ENCODE results near the gene ANKRD16.

ANKRD16 gene

GRCh38 chr10:5814110-5815107 is 75.3 kb downstream of the ANKRD16 start:
- peak overlapping the region; percentile 82 for H3K4me3 Mint-ChIP-seq
- ATAC-seq (no peak), DNase-seq (ENCODE audit: low spot score in 2 of 2) (no peak)
- H3K36me3 Mint-ChIP-seq: peaks cover 44% of the 10 kb centered on the region
- H3K9me3 Mint-ChIP-seq: no peaks in the 10 kb centered on the region
- peak overlapping the region; percentile 90 for H3K27ac Mint-ChIP-seq
- H3K4me1 Mint-ChIP-seq: peaks cover 52% of the 10 kb centered on the region

GRCh38 chr10:5813341-5814109 is 76.2 kb downstream of the ANKRD16 start, which contains the start of gene GDI2:
GDI2 (minus strand) TSS chr10:5813434; CDS start chr10:5813258, 176 bp downstream.
- Mint-ChIP-seq H3K27ac (peak within 1 kb of the TSS; percentile 90), H3K4me3 (peak within 1 kb of the TSS; percentile 82), H3K4me1 (peaks cover 52% of the 10 kb centered on the region), H3K9me3 (no peaks in the 10 kb centered on the region), H3K36me3 (peaks cover 53% of the 10 kb centered on the region)
- ATAC-seq (peak; percentile 96), DNase-seq (ENCODE audit: low spot score in 2 of 2) (peak; percentile 95 to 99)

- peak overlapping the region; percentile 82 for H3K4me3 Mint-ChIP-seq
- peaks cover 52% of the 10 kb centered on the region for H3K4me1 Mint-ChIP-seq
- peak overlapping the region; percentile 90 for H3K27ac Mint-ChIP-seq
These were observed 76.7 kb downstream of the ANKRD16 start for GRCh38 chr10:5813091-5813340.

GRCh38 chr10:5812283-5813090 is 77.2 kb downstream of the ANKRD16 start:
- Mint-ChIP-seq H3K27ac (peak overlapping the region; percentile 90), H3K4me3 (peak overlapping the region; percentile 82), H3K36me3 (peaks cover 63% of the 10 kb centered on the region), H3K9me3 (no peaks in the 10 kb centered on the region), H3K4me1 (peaks cover 51% of the 10 kb centered on the region)
- ATAC-seq: peak; percentile 56
- no peak for DNase-seq (ENCODE audit: low spot score in 2 of 2)

More at GRCh38 chr10:5813091-5813340, 76.7 kb downstream of the ANKRD16 start:
- ATAC-seq (peak; percentile 65), DNase-seq (ENCODE audit: low spot score in 2 of 2) (no peak)
- H3K36me3 Mint-ChIP-seq: peaks cover 58% of the 10 kb centered on the region
- no peaks in the 10 kb centered on the region for H3K9me3 Mint-ChIP-seq
